HG03520 (cell line): ENCODE measurements around the gene ZNF446.
"Not testable (repeated sequence)": the region's sequence is repeated elsewhere in the genome, so short reads cannot be mapped to it uniquely, and the experiment has no call there.

ENCODE experiments used
- ATAC-seq: cut with Tn5 transposase; IDR thresholded peaks from one replicate; pipeline ENCODE4 v1.9.1; 2021; ENCODE audit warnings: mild to moderate bottlenecking, moderate library complexity; ENCODE audit not compliant: unreplicated experiment

ZNF446 gene

DNA sequence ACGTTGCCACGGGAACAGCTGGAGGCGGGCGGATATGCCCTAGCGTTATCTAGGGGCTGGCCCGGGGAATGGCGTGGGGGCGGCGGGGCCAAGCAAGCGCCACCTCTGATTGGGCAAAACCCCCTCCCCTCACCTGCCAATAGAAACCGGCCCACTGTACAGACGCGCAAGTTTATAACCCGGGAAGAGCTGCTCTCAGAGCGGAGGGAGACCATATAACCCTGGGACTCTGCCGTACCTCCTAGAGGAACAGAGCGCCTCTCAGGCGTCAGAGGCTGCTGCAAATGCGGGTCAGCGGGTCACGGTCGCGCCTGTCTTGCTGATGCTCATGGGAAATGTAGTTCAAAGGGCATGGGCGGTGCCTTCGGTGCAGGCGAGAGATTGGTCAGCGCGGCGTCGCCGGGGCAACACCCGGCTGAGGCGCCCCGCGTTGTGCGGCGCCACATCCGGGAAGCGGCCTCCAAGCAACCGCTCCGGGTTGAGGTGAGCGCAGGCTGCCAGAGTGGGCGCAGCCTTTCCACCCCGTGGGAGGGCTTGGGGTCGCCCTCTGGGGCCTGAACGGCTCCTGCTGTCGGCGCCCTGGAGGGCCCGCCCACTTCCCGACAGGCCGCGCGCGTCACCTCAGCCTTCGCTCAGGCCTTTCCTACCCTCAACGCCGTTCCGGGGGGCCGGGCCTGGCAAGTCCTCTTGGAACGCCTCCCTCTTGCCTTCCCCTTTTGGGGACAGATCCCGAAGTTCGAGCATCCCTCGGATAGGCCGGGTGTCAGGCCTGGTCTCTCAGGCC lies at the start of gene ZNF446:
TSS of gene ZNF446 (plus strand) at position 639 of the 784 bp plus-strand sequence. CDS start 867 bp downstream, outside the sequence.
- ATAC-seq, result peak; percentile 80

DNA sequence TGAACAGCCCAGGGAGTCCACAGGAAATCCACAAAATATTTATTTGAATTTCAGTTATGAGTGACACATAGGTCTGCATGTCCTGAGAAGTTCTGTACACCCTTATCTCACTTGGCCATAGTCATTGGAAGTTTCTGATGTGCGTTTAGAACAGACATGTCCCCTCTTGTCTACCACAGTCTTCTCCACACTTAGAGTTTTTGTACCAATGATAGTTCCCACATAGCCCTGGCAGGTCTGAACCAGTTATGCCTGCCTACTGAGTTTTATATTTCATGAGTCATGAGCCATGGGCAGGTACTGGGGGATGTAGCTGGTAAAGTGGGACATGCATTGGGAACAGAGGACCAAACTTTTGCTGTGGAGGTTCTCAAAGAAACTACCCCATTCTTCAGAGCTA lies 47.5 kb upstream of the ZNF446 start:
- no peak for ATAC-seq

DNA sequence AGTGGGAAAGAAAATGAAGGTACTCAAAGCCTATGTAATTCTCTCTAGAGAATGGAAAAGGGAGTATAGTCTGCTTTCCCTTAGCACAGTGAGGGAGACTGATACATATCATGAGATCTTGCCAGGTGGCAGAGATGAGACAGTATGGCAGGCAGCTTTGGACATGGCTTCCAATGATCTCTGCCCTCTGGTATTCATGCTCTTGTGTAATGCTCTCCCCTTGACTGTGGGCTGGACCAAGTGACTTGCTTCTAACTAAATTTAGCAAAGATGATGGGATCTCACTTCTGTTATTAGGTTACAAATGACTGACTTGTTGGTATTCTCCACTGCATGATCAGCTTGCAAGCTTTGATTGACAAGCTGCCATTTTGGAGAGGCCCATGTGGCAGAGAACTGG lies 46.4 kb upstream of the ZNF446 start:
- ATAC-seq, result no peak

DNA sequence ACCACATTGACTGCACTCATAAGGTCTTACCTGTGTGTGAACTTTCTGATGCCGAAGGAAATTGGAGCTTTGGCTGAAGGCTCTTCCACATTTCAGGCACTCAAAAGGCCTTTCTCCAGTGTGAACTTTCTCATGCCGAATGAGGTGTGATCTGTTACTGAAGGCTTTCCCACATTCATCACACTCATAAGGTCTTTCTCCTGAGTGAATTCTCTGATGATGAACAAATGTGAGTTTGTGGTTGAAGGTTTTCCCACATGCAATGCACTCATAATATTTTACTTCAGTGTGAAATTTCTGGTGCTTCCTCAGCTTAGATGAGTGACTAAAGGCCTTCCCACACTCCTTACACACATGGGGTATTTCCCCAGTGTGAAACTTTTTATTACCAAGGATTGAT lies 41.9 kb upstream of the ZNF446 start:
- no peak for ATAC-seq

DNA sequence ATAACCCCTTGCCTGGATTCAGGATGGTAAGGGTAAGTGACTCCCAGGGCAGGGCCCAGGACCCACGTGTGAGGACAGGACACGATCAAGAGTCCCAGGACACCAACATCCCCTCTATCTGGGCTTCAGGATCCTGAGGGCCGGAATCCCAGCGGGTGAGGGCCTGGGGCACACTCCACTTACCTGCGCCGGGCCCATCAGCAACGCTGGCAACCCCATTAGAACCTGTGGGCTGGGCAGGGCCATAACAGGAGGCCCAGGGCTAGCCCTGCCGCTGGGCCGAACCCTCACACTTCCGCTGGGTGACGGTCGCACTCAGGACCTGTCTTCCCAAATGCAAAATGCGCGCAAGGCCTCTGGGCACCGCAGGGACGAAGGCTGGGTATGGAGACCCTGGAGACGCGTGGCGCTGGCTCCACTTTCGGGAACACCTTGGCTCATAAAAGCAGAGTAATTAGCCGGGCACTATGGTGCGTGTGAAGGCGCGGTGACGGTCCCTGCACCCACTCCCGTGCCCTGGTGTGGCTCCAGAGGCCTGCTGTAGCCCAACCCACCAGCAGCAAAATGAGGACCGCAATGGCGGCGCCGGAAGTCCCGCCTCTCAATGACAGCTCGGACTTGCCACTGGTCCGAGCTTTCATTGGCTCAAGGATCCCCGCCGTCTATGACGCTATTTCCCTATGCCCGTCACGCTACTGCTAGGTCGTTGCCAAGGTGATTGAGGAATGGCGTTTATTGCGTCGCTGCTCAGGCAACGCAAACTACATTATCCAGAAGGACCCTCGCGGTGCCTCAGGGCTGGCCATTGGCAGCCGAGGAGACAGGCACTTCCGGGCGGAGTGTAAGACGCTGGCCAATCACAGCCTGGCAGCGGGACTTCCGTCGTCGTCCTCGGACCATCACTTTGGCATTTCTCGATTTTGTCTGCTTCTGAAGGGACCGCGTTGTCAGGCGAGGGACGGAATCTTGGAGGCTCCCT lies 36.3 kb upstream of the ZNF446 start, which contains the start of gene ZNF132:
TSS of gene ZNF132 (minus strand) at position 578 of the 979 bp plus-strand sequence. CDS start at position 246, 332 bp downstream.
- ATAC-seq, result peak; percentile 90

DNA sequence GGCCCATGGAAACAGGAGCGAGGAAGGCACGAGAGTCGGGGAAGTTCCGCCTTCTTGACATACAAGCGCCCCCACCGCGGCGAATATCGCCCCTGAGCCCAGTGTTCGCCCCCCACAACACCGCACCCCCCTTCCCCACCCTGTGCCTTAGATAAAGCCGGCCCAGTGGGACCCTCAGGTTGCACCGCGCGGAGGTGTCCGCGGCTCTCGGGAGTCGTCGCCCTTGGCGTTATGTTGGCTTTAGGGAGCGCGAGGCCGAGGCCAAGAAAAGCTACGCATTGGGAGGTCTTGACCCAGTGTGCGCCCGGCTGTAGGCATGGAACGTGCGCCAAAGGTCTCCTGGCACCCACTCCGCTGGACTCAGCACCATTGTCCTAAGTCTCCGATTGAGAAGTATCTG lies 35.6 kb upstream of the ZNF446 start:
- no peak for ATAC-seq

DNA sequence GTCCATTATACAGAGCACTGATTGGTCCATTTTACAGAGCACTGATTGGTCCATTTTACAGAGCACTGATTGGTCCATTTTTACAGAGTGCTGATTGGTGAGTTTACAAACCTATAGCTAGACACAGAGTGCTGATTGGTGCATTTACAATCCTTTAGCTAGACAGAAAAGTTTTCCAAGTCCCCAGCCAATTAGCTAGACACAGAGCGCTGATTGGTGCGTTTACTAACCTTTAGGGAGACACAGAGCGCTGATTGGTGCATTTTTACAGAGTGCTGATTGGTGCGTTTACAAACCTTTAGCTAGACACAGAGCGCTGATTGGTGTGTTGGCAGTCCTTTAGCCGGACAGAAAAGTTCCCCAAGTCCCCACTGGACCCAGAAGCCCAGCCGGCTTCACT lies 33.2 kb upstream of the ZNF446 start:
- ATAC-seq, result not testable (repeated sequence)

DNA sequence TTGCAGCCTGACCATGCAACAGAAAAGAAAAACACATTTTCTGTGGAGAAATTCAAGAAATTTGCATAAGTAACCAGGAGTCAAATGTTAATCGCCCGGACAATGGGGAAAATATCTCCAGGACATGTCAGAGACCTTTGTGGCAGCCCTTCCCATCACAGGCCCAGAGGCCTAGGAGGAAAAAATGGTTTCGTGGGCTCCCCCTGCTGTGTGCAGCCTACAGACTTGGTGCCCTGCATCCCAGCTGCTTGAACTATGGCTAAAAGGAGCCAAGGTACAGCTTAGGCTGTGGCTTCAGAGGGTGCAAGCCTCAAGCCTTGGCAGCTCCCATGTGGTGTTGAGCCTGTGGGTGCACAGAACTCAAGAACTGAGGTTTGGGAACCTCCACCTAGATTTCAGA lies 27.3 kb upstream of the ZNF446 start:
- ATAC-seq, result not testable (repeated sequence)

DNA sequence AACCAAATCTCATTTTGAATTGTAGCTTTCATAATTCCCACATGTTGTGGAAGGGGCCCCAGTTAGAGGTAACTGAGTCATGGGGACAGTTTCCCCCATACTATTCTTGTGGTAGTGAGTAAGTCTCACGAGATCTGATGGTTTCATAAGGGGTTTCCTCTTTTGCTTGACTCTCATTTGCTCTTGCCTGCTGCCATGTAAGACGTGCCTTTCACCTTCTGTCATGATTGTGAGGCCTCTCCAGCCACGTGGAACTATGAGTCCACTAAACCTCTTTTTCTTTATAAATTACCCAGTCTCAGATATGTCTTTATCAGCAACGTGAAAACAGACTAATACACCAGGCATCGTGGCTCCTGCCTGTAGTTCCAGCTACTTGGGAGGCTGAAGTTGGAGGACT lies 26.2 kb upstream of the ZNF446 start:
- not testable (repeated sequence) for ATAC-seq

DNA sequence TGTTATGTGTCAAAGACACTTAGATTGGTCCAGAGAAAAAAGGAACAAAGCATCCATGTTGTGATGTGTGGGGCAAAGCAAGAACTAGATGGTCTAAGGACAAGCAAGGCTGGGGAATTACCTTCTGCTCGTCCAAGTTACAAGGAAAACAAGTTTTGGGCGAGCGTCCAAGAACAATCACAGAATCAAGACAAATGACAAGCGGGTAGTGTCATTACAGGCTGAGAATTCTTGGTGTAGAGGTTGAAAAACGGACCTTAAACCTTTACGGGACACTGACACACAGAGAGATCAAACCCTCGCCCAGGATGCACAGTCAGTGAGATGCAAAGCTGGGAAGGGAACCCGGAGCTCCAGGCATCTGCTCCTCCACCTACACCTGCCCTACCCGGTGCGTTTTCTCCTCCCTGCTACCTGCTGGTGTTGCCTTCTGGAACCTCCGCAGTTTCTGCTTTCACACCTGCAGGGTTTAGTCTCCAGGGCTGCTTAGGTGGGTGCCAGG lies 25.2 kb upstream of the ZNF446 start:
- ATAC-seq, result no peak

DNA sequence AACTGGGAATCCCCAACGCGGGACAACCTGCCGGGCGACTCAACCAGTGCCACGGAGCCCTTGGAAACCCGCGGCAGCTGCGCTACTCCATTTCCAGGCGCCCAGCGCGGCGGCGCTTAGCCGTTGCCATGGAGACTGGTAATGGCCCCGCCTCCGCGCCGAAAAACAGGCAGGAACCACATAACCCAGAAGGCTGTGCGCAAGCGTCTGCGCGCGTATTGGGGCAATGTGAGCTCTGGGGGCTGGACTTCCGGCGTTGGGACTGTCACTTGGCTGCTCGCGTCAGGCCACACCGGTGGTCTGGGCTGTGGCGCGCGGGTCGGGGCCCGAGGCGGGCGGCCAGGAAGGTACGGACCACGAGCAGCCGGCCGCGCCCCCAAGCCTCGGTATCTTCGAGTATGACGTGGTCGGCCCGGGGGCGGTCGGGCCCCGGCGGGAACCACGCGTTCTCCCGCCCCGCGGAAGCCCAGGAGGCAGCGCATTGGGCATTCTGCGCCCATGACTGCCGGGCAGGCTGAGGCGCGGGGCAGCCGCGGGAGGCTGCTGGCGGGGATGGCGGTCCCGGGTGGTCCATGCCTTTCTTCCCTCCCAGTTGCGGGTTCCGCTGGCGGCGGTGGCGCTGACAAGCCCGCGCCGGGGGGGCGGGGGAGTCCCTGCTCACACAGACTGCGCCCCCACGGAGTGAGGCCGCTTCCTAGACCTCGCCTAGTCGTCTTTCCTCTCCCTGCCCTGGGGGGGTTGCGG lies 24.6 kb upstream of the ZNF446 start, which contains the start of gene ZNF324B:
TSS of gene ZNF324B (plus strand) at position 265 of the 744 bp plus-strand sequence. CDS start 2,080 bp downstream, outside the sequence.
- ATAC-seq, result peak; percentile 87

DNA sequence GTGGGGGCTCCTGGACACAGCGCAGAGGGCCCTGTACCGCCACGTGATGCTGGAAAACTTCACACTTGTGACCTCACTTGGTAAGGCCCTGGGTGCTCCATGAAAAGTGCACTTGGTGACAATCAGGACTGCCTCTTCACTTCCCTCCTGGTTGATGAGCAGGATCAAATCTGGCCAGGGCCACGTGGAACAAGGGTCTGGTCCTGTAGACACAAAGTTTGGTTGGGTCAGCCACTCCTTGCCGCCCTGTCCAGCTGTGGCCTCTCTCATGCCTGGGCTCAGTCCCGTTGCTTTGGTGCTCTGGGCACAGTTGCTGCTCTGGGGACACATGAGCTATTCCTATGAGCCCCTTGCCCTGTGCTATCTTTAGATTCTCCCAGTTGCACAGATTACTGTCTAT lies 22.4 kb upstream of the ZNF446 start:
- no peak for ATAC-seq

DNA sequence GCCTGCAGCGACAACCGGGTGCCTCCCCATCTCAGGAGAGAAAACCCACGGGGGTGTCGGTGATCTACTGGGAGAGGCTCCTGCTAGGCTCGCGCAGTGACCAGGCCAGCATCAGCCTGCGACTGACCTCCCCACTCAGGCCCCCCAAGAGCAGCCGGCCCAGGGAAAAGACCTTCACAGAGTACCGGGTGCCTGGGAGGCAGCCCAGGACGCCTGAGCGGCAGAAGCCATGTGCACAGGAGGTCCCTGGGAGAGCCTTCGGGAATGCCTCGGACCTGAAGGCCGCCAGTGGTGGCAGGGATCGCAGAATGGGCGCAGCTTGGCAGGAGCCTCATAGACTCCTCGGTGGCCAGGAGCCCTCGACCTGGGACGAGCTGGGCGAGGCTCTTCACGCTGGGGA lies 20.8 kb upstream of the ZNF446 start:
- ATAC-seq, result no peak

DNA sequence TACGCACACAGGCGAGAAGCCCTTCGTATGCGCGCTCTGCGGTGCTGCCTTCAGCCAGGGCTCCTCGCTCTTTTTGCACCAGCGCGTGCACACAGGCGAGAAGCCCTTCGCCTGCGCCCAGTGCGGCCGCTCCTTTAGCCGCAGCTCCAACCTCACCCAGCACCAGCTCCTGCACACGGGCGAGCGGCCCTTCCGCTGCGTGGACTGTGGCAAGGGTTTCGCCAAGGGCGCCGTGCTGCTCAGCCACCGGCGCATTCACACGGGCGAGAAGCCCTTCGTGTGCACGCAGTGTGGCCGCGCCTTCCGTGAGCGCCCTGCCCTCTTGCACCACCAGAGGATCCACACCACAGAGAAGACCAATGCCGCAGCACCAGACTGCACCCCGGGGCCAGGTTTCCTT lies 20.0 kb upstream of the ZNF446 start:
- no peak for ATAC-seq

DNA sequence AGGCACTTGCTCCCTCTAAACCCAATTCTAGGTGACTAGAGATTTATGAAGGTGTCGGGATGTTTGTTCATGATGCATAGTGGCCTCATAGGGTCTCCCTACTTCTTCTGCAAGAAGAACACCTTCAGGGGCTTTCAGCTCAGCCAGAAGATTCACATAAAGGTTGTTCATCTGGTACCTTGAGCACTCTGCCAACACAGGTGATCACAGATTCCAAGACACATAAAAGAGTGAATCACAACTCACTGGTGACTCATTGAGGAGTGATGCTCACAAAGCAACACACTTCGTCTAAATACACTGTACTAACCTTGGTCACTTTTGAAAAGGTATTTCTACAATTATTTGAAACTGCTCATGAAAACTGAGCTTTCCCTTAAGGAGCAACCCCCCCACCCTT lies 16.1 kb upstream of the ZNF446 start:
- no peak for ATAC-seq

DNA sequence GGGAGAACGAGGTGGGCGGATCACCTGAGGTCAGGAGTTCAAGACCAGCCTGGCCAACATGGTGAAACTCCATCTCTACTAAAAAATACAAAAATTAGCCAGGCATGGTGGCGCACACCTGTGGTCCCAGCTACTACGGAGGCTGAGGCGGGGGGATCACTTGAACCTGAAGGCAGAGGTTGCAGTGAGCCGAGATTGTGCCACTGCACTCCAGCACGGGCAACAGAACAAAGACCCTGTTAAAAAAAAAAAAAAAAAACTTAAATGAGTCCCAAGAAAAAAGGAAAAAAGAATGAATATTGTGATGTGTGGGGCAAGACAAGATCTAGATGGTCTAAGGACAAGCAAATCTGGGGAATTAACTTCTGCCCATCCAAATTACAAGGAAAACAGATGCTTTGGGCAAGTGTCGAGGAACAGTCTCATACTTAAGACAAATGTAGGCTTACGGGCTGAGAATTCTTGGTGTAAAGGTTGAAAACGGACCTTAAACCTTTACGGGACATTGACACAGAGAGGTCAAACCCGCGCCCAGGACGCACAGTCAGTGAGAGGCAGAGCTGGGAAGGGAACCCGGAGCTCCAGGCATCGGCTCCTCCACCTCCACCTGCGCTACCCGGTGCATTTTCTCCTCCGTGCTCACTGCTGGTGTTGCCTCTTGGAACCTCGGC lies 9.9 kb upstream of the ZNF446 start:
- peak; percentile 8 for ATAC-seq

DNA sequence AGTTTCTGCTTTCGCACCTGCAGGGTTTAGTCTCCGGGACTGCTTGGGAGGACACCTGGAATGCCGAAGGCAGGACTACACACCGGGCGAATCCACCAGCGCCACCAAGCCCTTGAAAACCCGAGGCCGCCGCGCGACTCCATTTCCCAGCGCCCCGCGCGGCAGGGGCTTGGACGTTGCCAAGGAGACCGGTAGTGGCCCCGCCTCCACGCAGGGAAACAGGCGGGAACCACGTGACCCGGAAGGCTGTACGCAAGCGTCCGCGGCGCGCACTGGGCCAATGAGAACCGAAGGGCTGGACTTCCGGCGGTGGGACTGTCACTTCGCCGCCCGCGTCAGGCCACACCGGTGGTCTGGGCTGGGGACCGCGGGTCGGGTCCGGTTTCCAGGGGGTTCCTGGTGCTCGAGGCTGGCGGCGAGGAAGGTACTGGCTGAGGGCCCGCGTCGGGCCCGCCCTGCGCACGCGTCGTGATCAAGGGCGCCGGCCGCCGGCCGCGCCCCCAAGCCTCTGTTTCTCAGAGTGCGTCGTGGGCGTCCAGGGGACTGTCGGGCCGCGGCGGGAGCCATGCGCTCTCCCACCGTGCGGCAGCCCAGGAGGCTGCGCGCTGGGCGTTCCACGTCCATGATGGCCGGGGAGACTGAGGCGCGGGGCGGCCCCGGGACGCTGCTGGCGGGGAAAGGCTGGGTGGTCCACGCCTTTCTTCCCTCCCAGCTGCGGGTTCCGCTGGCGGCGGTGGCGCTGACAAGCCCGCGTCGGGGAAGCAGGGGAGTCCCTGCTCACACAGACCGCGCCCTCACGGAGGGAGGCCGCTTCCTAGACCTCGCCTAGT lies 9.2 kb upstream of the ZNF446 start, which contains the start of gene ZNF324:
TSS of gene ZNF324 (plus strand) at position 321 of the 830 bp plus-strand sequence. CDS start 2,106 bp downstream, outside the sequence.
- ATAC-seq, result peak; percentile 92

DNA sequence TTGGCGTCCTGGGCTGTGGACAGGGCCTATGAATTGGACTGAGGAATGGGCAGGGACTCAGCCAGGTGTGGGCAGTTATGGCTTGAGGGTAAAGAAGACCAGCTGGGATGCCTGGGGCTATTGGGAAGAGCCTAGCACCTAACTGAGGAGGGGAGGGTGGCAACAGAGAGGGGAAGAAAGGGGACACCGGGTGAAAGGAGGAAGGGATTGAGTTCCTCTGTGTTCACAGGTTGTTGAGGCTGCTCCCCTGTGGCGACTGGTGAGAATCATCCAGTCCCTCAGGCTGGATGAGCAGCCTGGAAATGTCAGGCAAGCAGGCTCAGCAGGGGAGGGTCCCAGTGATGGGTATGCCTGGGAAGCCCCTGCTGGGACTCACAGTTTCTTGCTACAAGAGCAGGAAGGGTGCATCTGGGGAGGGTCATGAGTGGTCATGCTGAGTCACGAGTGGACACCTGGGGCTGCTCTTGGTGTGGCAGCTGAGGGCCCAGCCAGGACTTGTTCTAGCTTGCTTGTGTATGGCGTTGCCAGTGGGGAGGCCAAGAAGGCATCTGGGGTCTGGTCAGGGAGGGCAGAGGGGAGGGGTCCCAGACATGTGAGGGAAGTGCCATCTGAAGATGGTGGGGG lies 7.8 kb upstream of the ZNF446 start:
- ATAC-seq, result no peak
